Measurements from ENCODE around the gene ZBTB11. TPM values are rescaled to one million over a fixed set of nuclear protein-coding genes. Genes with fewer than 3 reads are reported as not detected.
"Not testable (repeated sequence)": the region's sequence is repeated elsewhere in the genome, so short reads cannot be mapped to it uniquely, and the experiment has no call there.

ZBTB11 gene
- total and polyA plus RNA-seq, 8 donors: 2.8 to 31.2 (median 9.2) TPM

DNA sequence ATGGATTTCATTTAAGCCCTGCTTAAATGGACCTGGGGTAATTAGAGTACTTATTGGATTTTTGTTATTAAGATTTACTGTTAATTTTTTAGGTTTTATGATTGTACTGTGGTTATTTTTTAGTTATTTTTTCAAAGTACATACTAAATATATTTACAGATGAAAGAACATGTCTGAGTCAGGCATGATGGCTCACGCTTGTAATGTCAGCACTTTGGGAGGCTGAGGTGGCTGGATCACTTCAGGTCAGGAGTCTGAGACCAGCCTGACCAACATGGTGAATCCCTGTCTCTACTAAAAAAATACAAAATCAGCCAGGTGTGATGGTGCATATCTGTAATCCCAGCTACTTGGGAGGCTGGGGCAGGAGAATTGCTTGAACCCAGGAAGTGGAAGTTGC is 25.8 kb upstream of the ZBTB11 start:
- Histone ChIP-seq H3K27me3 (no peaks in the 10 kb centered on the region), H3K9me3 (no peaks in the 10 kb centered on the region), H3K4me3 (no peak overlapping the region), H3K27ac (no peak overlapping the region), H3K36me3 (no peaks in the 10 kb centered on the region), H3K4me1 (no peaks in the 10 kb centered on the region)
- DNase-seq: no peak
- intact Hi-C loops (cut with DNase I; ENCODE audit: low total_unique reads): no loop called here
- 70 to 85% (median 81%) methylated on average over 1 of the region's 1 CpG for WGBS, 5 donors
- TF ChIP-seq POLR2A (IDR thresholded peaks at IDR 0.05): no peak
- no peak for TF ChIP-seq CTCF (IDR thresholded peaks at IDR 0.05)
- no peak for TF ChIP-seq POLR2AphosphoS5 (IDR thresholded peaks at IDR 0.05)
- TF ChIP-seq EP300 (IDR thresholded peaks at IDR 0.05): no peak

DNA sequence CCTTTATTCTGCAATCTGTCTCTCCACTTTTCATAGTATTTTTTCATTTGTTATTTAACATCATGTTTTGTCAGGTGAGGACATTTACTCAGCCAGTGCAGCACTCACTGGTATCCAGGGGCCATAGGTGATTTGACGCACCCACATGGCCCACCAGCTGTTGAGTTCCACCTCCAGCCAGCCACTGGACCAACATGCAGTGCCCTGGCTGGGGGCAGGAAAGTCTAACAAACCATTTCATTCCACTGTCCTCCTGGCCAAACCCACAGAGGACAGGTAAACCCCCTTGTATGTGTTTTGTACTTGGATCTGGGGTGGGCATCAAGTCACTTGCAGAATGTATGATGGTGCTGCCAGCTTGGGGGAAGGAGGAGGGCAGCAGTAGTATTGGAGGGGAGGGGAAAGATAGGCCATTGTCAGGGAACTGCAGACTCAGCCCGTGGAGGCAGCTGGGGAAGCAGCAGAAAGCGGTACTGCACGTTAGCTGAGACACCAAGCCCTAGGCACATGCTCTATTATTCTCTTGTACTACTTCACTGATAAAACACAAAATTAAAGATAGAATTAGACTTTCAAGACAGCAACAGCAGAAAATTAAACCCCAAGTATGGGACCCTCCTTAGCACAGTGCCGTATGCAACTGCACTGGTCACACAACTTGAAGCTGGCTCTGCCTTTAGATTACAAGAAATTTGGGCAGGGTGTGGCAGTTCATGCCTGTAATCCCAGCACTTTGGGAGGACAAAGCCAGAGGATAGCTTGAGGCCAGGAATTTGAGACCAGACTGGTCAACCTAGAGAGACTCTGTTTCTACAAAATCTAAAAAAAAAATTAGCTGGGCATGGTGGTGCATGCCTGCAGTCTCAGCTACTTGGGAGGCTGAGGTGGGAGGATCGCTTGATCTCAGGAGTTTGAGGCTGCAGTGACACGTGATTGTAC is 25.0 kb upstream of the ZBTB11 start:
- WGBS, 5 donors: 79 to 86% (median 81%) methylated on average over 7 of the region's 7 CpGs
- Histone ChIP-seq H3K9me3 (no peaks in the 10 kb centered on the region), H3K4me1 (no peaks in the 10 kb centered on the region), H3K4me3 (no peak overlapping the region), H3K36me3 (no peaks in the 10 kb centered on the region), H3K27me3 (no peaks in the 10 kb centered on the region), H3K27ac (no peak overlapping the region)
- TF ChIP-seq POLR2A (IDR thresholded peaks at IDR 0.05) (no peak), POLR2AphosphoS5 (IDR thresholded peaks at IDR 0.05) (no peak), EP300 (IDR thresholded peaks at IDR 0.05) (no peak), CTCF (IDR thresholded peaks at IDR 0.05) (no peak)
- DNase-seq: no peak
- intact Hi-C loops (cut with DNase I; ENCODE audit: low total_unique reads): no loop called here

- TF ChIP-seq CTCF (IDR thresholded peaks at IDR 0.05) (peak in 5 of 7 experiments; percentile 39 to 86 (median 73)), EP300 (IDR thresholded peaks at IDR 0.05) (no peak)
- peak in 1 of 2 donors; percentile 73 for DNase-seq
Observed at GRCh38 chr3:101695779-101696372, 18.9 kb upstream of the ZBTB11 start.

GRCh38 chr3:101694836-101695235 is 17.9 kb upstream of the ZBTB11 start:
- intact Hi-C loops (cut with DNase I; ENCODE audit: low total_unique reads); H3K27ac ChIP-seq; H3K4me3 ChIP-seq; H3K27me3 ChIP-seq; H3K36me3 ChIP-seq; H3K9me3 ChIP-seq; DNase-seq; H3K4me1 ChIP-seq: not testable (repeated sequence)
- 69 to 89% (median 88%) methylated on average over 4 of the region's 4 CpGs for whole genome bisulfite sequencing, 5 donors

More at GRCh38 chr3:101695779-101696372, 18.9 kb upstream of the ZBTB11 start:
- Histone ChIP-seq H3K27ac (no peak overlapping the region), H3K9me3 (no peaks in the 10 kb centered on the region), H3K4me1 (peaks cover 0 to 7% (median 3%) of the 10 kb centered on the region in 4 donors), H3K36me3 (no peaks in the 10 kb centered on the region), H3K4me3 (no peak overlapping the region), H3K27me3 (no peaks in the 10 kb centered on the region)
- intact Hi-C loops (cut with DNase I; ENCODE audit: low total_unique reads): no loop called here
- WGBS, 5 donors: 29 to 34% (median 31%) methylated on average over 10 of the region's 10 CpGs

DNA sequence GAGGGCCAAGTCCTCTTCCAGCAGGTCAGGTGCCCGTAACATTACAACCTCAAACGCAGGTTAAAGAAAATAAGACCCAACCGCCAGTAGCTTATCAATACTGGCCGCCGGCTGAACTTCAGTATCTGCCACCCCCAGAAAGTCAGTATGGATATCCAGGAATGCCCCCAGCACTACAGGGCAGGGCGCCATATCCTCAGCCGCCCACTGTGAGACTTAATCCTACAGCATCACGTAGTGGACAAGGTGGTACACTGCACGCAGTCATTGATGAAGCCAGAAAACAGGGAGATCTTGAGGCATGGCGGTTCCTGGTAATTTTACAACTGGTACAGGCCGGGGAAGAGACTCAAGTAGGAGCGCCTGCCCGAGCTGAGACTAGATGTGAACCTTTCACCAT is 16.6 kb upstream of the ZBTB11 start:
- H3K27me3 ChIP-seq; H3K9me3 ChIP-seq; H3K36me3 ChIP-seq; H3K27ac ChIP-seq; H3K4me1 ChIP-seq; intact Hi-C loops (cut with DNase I; ENCODE audit: low total_unique reads); H3K4me3 ChIP-seq: not testable (repeated sequence)
- 68 to 85% (median 72%) methylated on average over 11 to 13 of the region's 13 CpGs for WGBS, 5 donors
- peak in 5 of 7 experiments; percentile 19 to 37 (median 28) for TF ChIP-seq CTCF (IDR thresholded peaks at IDR 0.05)
- peak in 1 of 2 donors; percentile 63 for DNase-seq

- H3K4me3 ChIP-seq; intact Hi-C loops (cut with DNase I; ENCODE audit: low total_unique reads); H3K36me3 ChIP-seq; H3K27ac ChIP-seq; H3K9me3 ChIP-seq; H3K27me3 ChIP-seq; DNase-seq: not testable (repeated sequence)
- peaks cover 6 to 13% (median 10%) of the 10 kb centered on the region in 4 donors for H3K4me1 ChIP-seq
- WGBS, 5 donors: 69 to 77% (median 72%) methylated on average over 11 to 15 of the region's 15 CpGs
Observed at GRCh38 chr3:101691685-101692671, 15.0 kb upstream of the ZBTB11 start.

Measured in stomach (tissue), 9 donors.